Calu3 (cell line): ENCODE data around the gene WASHC3. TPM values are rescaled to one million over a fixed set of nuclear protein-coding genes. Genes with fewer than 3 reads are reported as not detected.
"Not testable (repeated sequence)": the region's sequence is repeated elsewhere in the genome, so short reads cannot be mapped to it uniquely, and the experiment has no call there.

Experiments
- BruUV-seq: library from RNA; stranded (reverse); fragments of 400-500 nt; replicated peaks from 2 replicates; lab custom pipeline; 2021; lab: Mats Ljungman, UMichigan
- CTCF ChIA-PET: fragments of 300-600 bp; sonication (Branson Sonifier 250); formaldehyde crosslinking; loops from one replicate; lab custom pipeline; 2022; ENCODE audit warnings: antibody characterized with exemption; lab: Charles Lee
- DNase-seq: peaks from one replicate; pipeline ENCODE4 v3.0.0; 2022
- H3K27ac Mint-ChIP-seq: one replicate; pipeline ENCODE4 v1.8.0; 2022; ENCODE audit warnings: mixed read lengths; ENCODE audit not compliant: unreplicated experiment
- H3K27me3 Mint-ChIP-seq: one replicate; pipeline ENCODE4 v1.8.0; 2022; ENCODE audit warnings: mixed read lengths; ENCODE audit not compliant: unreplicated experiment
- H3K36me3 Mint-ChIP-seq: one replicate; pipeline ENCODE4 v1.8.0; 2022; ENCODE audit warnings: mild to moderate bottlenecking, moderate library complexity, mixed read lengths; ENCODE audit not compliant: insufficient read depth, unreplicated experiment
- H3K4me1 Mint-ChIP-seq: one replicate; pipeline ENCODE4 v1.8.0; 2022; ENCODE audit warnings: mild to moderate bottlenecking, low read depth, mixed read lengths; ENCODE audit not compliant: unreplicated experiment
- H3K4me3 Mint-ChIP-seq: one replicate; pipeline ENCODE4 v1.8.0; 2022; ENCODE audit warnings: mild to moderate bottlenecking, low read depth, moderate library complexity, mixed read lengths; ENCODE audit not compliant: unreplicated experiment
- H3K9me3 Mint-ChIP-seq: one replicate; pipeline ENCODE4 v1.8.0; 2022; ENCODE audit warnings: low read depth, mixed read lengths; ENCODE audit not compliant: unreplicated experiment
- intact Hi-C: fragments of 100-400 bp; cut with micrococcal nuclease; formaldehyde crosslinking; loops from one replicate; pipeline ENCODE4 v1.10.0; 2022; ENCODE audit not compliant: unreplicated experiment
- total RNA-seq: library from RNA; stranded (reverse); gene quantifications from 2 replicates; pipeline ENCODE4 v1.2.3, GENCODE V29; 2022
- TF ChIP-seq, protein P1 (sequence below): fragments of 200-600 bp; IDR thresholded peaks from one replicate; pipeline ENCODE4 v1.8.0; 2022; ENCODE audit warnings: antibody characterized with exemption; ENCODE audit not compliant: unreplicated experiment

WASHC3 gene
- total RNA-seq, 1 experiment from 2014 or later = 36.0 TPM

DNA sequence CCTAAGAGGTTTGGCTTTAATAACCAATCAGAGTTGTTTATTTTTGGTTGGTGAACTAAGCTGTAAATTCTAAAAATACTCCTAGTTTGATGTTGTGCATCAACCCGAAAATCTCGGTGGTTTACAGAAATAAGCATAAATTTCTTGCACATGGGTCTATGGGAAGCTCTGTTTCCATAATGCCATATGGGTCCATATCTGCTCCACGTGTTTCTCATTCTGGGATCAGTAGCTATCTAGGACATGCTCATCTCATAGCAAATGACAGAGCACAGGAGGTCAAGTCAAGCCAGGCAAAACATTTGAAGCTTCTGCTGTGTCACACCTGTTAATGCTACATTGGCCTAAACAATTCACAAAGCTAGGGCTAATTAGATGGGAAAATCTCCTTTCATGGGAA, 35.1 kb upstream of the WASHC3 start:
- Mint-ChIP-seq H3K4me1 (no peaks in the 10 kb centered on the region), H3K36me3 (no peaks in the 10 kb centered on the region), H3K27me3 (no peaks in the 10 kb centered on the region), H3K27ac (no peak overlapping the region), H3K9me3 (no peaks in the 10 kb centered on the region), H3K4me3 (no peak overlapping the region)
- CTCF ChIA-PET = interaction anchor here (0.8 kb wide), 1 partner anchor 24 kb away, joined by 3 read pairs; no protein-coding TSS in a partner anchor
- no peak for DNase-seq
- no TSS peak for BruUV-seq
- intact Hi-C loops = loop anchor here (5.0 to 10.0 kb wide), 3 partner anchors 645 to 778 kb away; no protein-coding TSS in a partner anchor
- TF ChIP-seq, protein P1, sequence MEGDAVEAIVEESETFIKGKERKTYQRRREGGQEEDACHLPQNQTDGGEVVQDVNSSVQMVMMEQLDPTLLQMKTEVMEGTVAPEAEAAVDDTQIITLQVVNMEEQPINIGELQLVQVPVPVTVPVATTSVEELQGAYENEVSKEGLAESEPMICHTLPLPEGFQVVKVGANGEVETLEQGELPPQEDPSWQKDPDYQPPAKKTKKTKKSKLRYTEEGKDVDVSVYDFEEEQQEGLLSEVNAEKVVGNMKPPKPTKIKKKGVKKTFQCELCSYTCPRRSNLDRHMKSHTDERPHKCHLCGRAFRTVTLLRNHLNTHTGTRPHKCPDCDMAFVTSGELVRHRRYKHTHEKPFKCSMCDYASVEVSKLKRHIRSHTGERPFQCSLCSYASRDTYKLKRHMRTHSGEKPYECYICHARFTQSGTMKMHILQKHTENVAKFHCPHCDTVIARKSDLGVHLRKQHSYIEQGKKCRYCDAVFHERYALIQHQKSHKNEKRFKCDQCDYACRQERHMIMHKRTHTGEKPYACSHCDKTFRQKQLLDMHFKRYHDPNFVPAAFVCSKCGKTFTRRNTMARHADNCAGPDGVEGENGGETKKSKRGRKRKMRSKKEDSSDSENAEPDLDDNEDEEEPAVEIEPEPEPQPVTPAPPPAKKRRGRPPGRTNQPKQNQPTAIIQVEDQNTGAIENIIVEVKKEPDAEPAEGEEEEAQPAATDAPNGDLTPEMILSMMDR = no peak

DNA sequence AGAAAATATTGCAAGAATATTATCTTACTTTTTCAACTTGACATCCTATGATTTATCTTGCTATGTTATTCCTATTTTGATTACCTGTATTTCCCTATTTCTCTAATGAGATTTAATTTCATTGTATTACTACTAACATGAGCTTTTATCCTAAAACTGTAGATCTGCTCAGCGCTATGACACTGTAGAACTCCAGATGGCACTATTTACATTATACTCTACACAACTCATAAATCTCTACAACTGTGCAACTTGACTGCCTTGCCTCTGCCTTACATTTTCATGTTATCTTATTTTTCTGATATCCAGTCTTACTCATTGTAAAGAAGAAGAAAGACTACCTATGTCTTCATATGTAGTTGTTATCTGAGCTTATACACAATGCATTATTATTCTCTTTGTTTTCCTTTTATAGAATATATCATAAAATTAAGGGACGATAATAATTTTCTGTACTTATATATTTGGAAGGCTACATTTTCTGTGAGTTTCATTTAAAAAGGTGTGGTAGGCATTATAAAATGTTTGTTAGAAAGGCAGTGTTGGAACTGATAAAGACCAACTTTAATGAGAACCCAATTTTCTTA, 34.0 kb upstream of the WASHC3 start:
- intact Hi-C loops = loop anchor here (1.0 to 10.0 kb wide), 4 partner anchors 647 to 779 kb away; no protein-coding TSS in a partner anchor
- Mint-ChIP-seq H3K27me3 (no peaks in the 10 kb centered on the region), H3K9me3 (no peaks in the 10 kb centered on the region), H3K36me3 (no peaks in the 10 kb centered on the region), H3K4me3 (no peak overlapping the region), H3K27ac (no peak overlapping the region), H3K4me1 (no peaks in the 10 kb centered on the region)
- no TSS peak for BruUV-seq
- peak; percentile 12 for DNase-seq
- CTCF ChIA-PET = interaction anchor here (0.7 to 1.0 kb wide), 2 partner anchors 716 to 721 kb away, joined by 3 to 9 read pairs; no protein-coding TSS in a partner anchor
- TF ChIP-seq, protein P1 = peak; percentile 20

DNA sequence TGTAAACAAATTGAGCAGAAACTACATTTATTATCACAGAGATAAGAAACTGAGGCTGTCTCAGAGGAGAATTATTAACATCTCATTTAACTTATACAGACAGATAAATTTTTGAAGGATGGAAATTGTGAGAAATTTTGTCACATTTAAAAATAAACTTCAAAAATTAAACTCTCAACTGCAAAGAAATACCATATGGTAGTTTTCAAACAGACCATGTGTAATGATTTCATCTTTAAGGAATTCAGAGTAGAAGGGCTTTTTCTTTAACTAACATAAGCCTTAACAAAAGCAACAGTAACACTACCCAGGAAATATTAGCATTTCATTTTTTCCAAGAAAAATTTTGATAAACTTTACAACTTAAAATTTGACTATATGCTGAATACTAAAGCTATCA, 31.5 kb upstream of the WASHC3 start:
- BruUV-seq = no TSS peak
- peaks cover 6% of the 10 kb centered on the region for H3K36me3 Mint-ChIP-seq
- no peak overlapping the region for H3K4me3 Mint-ChIP-seq
- no peaks in the 10 kb centered on the region for H3K27me3 Mint-ChIP-seq
- intact Hi-C loops = loop anchor here (10.0 kb wide), 1 partner anchor 781 kb away; no protein-coding TSS in a partner anchor
- no peaks in the 10 kb centered on the region for H3K4me1 Mint-ChIP-seq
- no peak for DNase-seq
- no peaks in the 10 kb centered on the region for H3K9me3 Mint-ChIP-seq
- TF ChIP-seq, protein P1 = no peak
- H3K27ac Mint-ChIP-seq = no peak overlapping the region
- CTCF ChIA-PET = no interaction called here

DNA sequence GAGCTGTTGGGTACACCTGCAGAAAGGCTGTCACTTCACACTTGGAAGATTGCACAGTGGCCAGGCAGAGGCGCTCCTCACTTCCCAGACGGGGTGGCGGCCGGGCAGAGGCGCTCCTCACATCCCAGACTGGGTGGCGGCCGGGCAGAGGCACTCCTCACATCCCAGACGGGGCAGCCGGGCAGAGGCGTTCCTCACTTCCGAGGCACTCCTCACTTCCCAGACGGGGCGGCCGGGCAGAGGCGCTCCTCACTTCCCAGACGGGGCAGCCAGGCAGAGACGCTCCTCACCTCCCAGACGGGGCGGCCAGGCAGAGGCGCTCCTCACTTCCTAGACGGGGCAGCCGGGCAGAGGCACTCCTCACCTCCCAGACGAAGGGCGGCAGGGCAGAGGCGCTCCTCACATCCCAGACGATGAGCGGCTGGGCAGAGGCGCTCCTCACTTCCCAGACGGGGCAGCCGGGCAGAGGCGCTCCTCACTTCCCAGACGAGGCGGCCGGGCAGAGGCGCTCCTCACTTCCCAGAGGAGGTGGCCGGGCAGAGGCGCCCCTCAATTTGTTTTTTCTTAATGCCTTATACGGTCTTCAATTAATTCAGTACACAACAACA, 27.5 kb upstream of the WASHC3 start:
- CTCF ChIA-PET, intact Hi-C loops, H3K4me3 Mint-ChIP-seq: not testable (repeated sequence)

DNA sequence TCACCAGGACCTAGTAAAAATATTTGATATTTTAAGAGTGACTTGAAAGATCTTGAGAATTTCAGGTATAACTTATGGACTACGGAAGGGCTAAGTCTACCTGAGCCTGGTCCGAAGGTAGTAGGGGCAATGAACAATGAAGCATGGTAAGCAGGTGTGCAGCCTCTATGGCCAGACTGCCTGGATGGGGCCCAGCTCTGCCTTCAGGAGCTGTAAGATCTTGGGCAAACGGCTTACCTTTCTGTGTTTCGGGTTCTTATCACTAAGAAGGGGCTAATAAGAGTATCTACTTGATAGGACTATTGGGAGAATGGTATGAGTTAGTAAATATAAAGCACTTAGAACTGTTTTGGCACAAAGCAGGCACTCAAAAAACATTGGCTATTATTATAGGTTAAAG, 19.1 kb upstream of the WASHC3 start:
- intact Hi-C loops = no loop called here
- no peaks in the 10 kb centered on the region for H3K4me1 Mint-ChIP-seq
- TF ChIP-seq, protein P1 = no peak
- H3K4me3 Mint-ChIP-seq = no peak overlapping the region
- H3K27me3 Mint-ChIP-seq = no peaks in the 10 kb centered on the region
- no peaks in the 10 kb centered on the region for H3K36me3 Mint-ChIP-seq
- no TSS peak for BruUV-seq
- H3K27ac Mint-ChIP-seq = no peak overlapping the region
- DNase-seq = no peak
- H3K9me3 Mint-ChIP-seq = no peaks in the 10 kb centered on the region
- CTCF ChIA-PET = no interaction called here

More for the DNA sequence above, 27.5 kb upstream of the WASHC3 start:
- not testable (repeated sequence) for H3K9me3 Mint-ChIP-seq, H3K4me1 Mint-ChIP-seq, BruUV-seq, H3K36me3 Mint-ChIP-seq, H3K27me3 Mint-ChIP-seq, H3K27ac Mint-ChIP-seq, DNase-seq

DNA sequence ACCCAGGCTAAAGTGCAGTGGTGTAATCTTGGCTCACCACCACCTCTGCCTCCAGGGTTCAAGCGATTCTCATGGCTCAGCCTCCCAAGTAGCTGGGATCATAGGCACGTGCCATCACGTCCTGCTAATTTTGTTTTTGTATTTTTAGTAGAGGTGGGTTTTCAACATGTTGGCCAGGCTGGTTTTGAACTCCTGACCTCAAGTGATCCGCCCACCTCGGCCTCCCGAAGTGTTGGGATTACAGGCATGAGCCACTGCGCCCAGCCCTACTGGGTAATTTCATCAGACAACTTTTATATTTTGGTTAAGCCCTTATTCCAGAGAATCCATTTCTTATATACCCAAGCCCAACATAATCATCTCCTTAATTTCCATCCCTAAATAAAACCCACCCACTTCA, 10.3 kb upstream of the WASHC3 start:
- DNase-seq, H3K9me3 Mint-ChIP-seq, H3K36me3 Mint-ChIP-seq, H3K27me3 Mint-ChIP-seq, CTCF ChIA-PET, H3K27ac Mint-ChIP-seq, BruUV-seq, H3K4me1 Mint-ChIP-seq, intact Hi-C loops, H3K4me3 Mint-ChIP-seq: not testable (repeated sequence)
